RKO (cell line): ENCODE results near the gene EIF4G3.
"Not testable (repeated sequence)": the region's sequence is repeated elsewhere in the genome, so short reads cannot be mapped to it uniquely, and the experiment has no call there.

ENCODE experiments used
- DNase-seq: peaks from one replicate; pipeline ENCODE4 v3.0.0-alpha.2; 2016; ENCODE audit warnings: low spot score

The EIF4G3 gene

DNA sequence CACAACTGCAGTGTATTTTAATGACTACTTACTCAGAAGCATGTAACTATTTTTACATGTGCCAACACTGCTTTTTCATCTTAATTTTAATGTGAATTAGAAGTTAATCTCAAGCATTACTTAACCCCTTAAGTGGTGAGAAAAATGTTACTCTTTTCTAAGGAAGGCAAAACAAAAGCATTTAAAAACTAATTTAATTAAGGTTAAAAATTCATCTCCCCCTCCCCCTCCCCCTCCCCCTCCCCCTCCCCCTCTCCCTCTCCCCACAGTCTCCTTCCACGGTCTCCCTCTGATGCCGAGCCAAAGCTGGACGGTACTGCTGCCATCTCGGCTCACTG is 362.2 kb downstream of the EIF4G3 start:
- no peak for DNase-seq

GRCh38 chr1:20811916-20812315 is 364.8 kb downstream of the EIF4G3 start:
- no peak for DNase-seq

- DNase-seq = no peak
These were observed 383.5 kb downstream of the EIF4G3 start for GRCh38 chr1:20793236-20793635.

DNA sequence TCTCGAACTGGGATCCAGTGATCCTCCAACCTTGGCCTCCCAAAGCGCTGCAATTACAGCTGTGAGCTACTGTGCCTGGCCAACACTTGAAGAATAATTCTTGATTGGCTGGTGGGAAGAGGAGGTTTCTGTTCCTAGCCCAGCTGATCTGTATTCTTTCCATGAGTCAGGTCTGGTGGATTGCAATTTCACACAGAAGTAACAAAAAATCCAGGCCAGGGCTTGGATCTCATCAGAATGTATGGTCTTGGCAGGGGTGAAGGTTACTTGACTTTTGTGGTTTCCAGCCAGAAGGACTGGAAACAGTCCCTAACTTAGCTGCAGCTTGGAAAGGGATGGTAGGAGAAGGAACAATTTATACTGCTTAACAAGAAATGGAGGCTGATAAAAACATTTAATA is 384.5 kb downstream of the EIF4G3 start:
- no peak for DNase-seq

DNA sequence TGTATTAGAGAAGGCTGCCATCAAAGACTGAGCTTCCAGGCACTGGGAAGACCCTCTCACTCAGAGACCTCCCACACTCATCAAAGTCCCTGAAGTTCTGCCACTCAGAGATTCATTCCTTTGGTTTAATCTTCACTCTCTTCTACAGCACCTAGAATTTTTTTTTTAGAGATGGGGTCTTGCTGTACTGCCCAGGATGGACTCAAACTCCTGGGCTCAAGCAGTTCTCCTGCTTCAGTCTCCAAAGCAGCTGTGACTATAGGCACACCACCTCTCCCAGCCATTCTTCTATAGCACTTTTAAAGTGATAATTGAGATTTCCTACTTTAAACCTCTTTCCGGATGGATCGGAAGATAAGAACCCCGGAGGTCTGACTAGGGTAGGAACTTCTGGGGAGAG is 385.9 kb downstream of the EIF4G3 start:
- DNase-seq = no peak

DNA sequence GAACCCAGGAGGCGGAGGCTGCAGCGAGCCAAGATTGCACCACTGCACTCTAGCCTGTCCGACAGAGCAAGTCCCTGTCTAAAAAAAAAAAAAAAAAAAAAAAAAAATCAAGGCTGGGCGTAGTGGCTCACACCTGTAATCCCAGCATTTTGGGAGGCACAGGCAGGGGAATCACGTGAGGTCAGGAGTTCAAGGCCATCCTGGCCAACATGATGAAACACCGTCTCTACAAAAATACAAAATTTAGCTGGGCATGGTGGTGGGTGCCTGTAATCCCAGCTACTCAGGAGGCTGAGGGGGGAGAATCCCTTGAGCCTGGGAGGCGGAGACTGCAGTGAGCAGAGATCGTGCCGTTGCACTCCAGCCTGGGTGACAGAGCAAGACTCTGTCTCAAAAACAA is 387.1 kb downstream of the EIF4G3 start:
- DNase-seq = not testable (repeated sequence)

DNA sequence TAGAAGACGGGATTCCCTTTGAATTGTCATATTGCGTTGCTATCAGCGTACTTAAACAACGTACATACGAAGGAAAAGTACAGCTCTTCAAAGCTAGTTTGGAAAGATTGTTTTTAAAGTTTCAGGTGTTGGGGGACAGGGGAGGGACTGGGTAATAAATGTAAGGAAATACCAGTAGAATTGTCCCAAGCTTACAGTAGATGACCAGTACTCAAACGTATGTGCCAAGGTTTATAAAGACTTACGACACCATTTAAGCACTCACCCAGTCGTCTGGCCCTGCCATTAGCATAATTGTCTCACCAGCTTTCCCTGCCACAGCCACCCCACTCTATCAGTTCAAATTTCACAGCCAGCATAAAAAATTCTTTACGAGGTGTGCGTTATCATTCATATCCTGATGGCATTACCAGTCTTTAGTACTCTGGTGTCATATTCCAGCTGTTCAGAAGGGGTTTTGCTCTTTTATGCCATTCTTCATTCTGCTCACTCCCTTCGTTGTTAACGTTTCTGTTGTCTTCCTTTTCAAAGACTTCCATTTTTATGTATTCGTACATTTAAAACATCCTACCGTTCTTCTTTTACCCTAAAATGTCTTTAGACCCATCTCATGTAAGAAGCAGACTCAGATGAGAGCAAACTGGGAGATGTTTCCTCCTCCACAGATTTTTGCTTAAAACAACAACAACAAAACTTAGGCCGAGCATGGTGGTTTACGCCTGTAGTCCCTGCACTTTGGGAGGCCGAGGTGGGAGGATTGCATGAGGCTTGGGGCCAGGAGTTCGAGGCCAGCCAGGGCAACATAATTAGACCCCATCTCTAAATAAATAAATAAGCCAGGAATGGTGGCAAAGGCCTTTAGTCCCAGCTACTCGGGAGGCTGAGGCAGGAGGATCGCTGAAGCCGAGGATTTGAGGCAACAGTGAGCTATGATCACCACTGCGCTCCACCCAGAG is 388.6 kb downstream of the EIF4G3 start:
- DNase-seq = peak; percentile 71

- DNase-seq = peak; percentile 66
These were observed 389.5 kb downstream of the EIF4G3 start, which contains the start of gene HP1BP3 for GRCh38 chr1:20787029-20787839. TSS of gene HP1BP3 (minus strand) at chr1:20787307. CDS start at chr1:20780440, 6,867 bp downstream.

- peak; percentile 93 for DNase-seq
These were observed 390.3 kb downstream of the EIF4G3 start for GRCh38 chr1:20786253-20787028.

DNA sequence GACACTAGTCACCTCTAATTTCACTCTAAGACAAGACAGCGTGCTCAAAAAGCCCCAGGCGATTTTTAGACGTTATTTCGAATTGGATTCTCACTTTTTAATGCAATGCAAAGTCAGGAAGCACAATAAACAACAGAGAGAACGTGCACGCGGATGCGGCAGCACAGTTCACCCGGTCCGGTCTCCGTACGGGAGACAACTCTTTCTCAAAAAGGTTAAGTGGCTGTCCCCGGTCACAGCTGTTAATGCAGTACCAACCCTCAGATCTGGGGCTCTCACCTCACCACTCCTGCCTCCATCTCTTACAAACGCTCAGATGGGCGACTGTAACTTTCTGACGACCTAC is 390.8 kb downstream of the EIF4G3 start:
- no peak for DNase-seq

GRCh38 chr1:20775700-20776099 is 401.0 kb downstream of the EIF4G3 start:
- DNase-seq = no peak

- no peak for DNase-seq
These were observed 404.9 kb downstream of the EIF4G3 start for GRCh38 chr1:20771780-20772179.

DNA sequence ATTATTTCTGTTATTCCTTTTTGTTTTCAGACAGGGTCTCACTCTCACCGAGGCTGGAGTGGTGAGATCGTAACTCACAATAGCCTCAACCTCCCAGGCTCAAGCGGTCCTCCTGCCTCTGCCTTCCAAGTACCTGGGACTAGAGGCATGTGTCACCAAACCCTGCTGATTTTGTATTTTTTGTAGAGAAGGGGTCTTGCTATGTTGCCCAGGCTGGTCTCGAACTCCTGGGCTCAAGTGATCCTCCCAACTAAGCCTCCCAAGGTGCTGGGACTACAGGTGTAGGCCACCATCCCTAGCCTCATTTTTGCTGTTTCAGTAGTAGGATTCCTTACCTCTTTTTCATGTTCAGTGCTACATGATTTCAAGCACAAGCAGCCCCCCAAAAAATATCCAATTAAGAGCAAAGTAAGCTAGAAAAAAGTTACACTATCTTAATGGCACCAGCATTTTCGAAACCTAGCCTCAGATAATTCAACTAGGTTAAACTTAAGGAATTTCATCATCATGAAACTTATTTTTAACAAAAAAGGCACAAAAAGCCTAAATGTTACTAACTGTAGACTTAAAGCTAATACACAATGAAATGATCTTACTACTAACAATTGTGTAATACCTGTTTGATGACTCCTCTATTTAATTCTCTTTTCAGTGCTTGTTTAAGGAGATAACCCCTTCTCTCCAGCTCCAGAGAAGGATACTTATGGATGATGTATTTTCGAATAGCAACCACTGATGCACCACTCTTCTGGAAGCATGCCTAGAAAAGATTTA is 406.2 kb downstream of the EIF4G3 start:
- no peak for DNase-seq

GRCh38 chr1:20767271-20767670 is 409.4 kb downstream of the EIF4G3 start:
- DNase-seq = no peak

GRCh38 chr1:20763417-20763816 is 413.3 kb downstream of the EIF4G3 start:
- no peak for DNase-seq

DNA sequence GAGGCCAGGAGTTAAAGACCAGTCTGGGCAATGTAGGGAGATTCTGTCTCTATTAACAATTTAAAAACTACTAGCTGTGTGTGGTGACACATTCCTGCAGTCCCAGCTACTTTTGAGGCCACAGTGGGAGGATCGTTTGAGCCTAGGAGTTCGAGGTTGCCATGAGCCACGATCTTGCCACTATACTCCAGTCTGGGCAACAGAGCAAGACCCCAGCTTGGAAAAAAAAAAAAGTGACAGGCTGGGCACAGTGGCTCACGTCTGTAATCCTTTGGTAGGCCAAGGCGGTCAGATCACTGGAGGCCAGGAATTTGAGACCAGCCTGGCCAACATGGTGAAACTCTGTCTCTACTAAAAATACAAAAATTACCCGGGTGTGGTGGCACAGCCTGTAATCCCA is 416.4 kb downstream of the EIF4G3 start:
- no peak for DNase-seq
